Neural crest cell (in vitro differentiated cells): ENCODE data around the gene HOXA4. TPM values are rescaled to one million over a fixed set of nuclear protein-coding genes. Genes with fewer than 3 reads are reported as not detected.

Source experiments
- DNase-seq: peaks from one replicate; pipeline ENCODE4 v3.0.0; 2021; ENCODE audit warnings: low read depth, mixed read lengths, low spot score
- H3K27ac Mint-ChIP-seq: one replicate; pipeline ENCODE4 v1.8.0; 2021; ENCODE audit warnings: mild to moderate bottlenecking, mixed read lengths; ENCODE audit not compliant: unreplicated experiment
- H3K27me3 Mint-ChIP-seq: 2 replicates; pipeline ENCODE4 v1.8.0; 2021; ENCODE audit warnings: low read depth, mild to moderate bottlenecking, mixed read lengths
- H3K36me3 Mint-ChIP-seq: 2 replicates; pipeline ENCODE4 v1.8.0; 2021; ENCODE audit warnings: low read depth, mild to moderate bottlenecking, mixed read lengths
- H3K4me1 Mint-ChIP-seq: 2 replicates; pipeline ENCODE4 v1.8.0; 2021; ENCODE audit warnings: mixed read lengths
- H3K4me3 Mint-ChIP-seq: one replicate; pipeline ENCODE4 v1.8.0; 2021; ENCODE audit warnings: mild to moderate bottlenecking, mixed read lengths
- H3K9me3 Mint-ChIP-seq: 2 replicates; pipeline ENCODE4 v1.8.0; 2021; ENCODE audit warnings: mixed read lengths
- CTCF ChIP-seq: fragments of 200-600 bp; sonication (generic); conservative IDR thresholded peaks from 2 replicates; pipeline ENCODE4 v1.5.0; 2021; ENCODE audit warnings: antibody characterized with exemption, mild to moderate bottlenecking
- total RNA-seq: library from RNA; stranded (reverse); gene quantifications from 2 replicates; pipeline ENCODE4 v1.2.1, GENCODE V29; 2021

Gene HOXA4
- total RNA-seq, 1 donor from 2014 or later = 0.68 TPM

- Mint-ChIP-seq H3K36me3 (peaks cover 9% of the 10 kb centered on the region), H3K27ac (no peak overlapping the region), H3K4me1 (peaks cover 44% of the 10 kb centered on the region), H3K9me3 (no peaks in the 10 kb centered on the region), H3K4me3 (peak overlapping the region; percentile 89), H3K27me3 (peaks cover 96% of the 10 kb centered on the region)
- no peak for TF ChIP-seq CTCF
- no peak for DNase-seq
These were observed 17.3 kb downstream of the HOXA4 start for GRCh38 chr7:27112955-27113949.

GRCh38 chr7:27112361-27112760, 18.2 kb downstream of the HOXA4 start:
- no peak for DNase-seq
- H3K27me3 Mint-ChIP-seq = peaks cover 96% of the 10 kb centered on the region
- H3K4me3 Mint-ChIP-seq = peak overlapping the region; percentile 86
- TF ChIP-seq CTCF = no peak
- H3K36me3 Mint-ChIP-seq = peaks cover 9% of the 10 kb centered on the region
- no peak overlapping the region for H3K27ac Mint-ChIP-seq
- peaks cover 49% of the 10 kb centered on the region for H3K4me1 Mint-ChIP-seq
- H3K9me3 Mint-ChIP-seq = no peaks in the 10 kb centered on the region

- peaks cover 94% of the 10 kb centered on the region for H3K27me3 Mint-ChIP-seq
- peaks cover 9% of the 10 kb centered on the region for H3K36me3 Mint-ChIP-seq
These were observed 18.7 kb downstream of the HOXA4 start for GRCh38 chr7:27111751-27112277.

GRCh38 chr7:27111042-27111750, 19.4 kb downstream of the HOXA4 start:
- TF ChIP-seq CTCF = no peak
- Mint-ChIP-seq H3K4me3 (peak overlapping the region; percentile 86), H3K36me3 (peaks cover 9% of the 10 kb centered on the region), H3K9me3 (no peaks in the 10 kb centered on the region), H3K27me3 (peaks cover 93% of the 10 kb centered on the region), H3K4me1 (peaks cover 58% of the 10 kb centered on the region), H3K27ac (no peak overlapping the region)
- DNase-seq = no peak

More at GRCh38 chr7:27111751-27112277, 18.7 kb downstream of the HOXA4 start:
- no peaks in the 10 kb centered on the region for H3K9me3 Mint-ChIP-seq
- H3K27ac Mint-ChIP-seq = no peak overlapping the region
- peaks cover 55% of the 10 kb centered on the region for H3K4me1 Mint-ChIP-seq
- no peak for DNase-seq
- TF ChIP-seq CTCF = no peak
- peak overlapping the region; percentile 86 for H3K4me3 Mint-ChIP-seq

- no peak overlapping the region for H3K27ac Mint-ChIP-seq
- peaks cover 9% of the 10 kb centered on the region for H3K36me3 Mint-ChIP-seq
- peak overlapping the region; percentile 99 for H3K4me3 Mint-ChIP-seq
- H3K27me3 Mint-ChIP-seq = peaks cover 93% of the 10 kb centered on the region
- TF ChIP-seq CTCF = no peak
- no peaks in the 10 kb centered on the region for H3K9me3 Mint-ChIP-seq
- H3K4me1 Mint-ChIP-seq = peaks cover 66% of the 10 kb centered on the region
- no peak for DNase-seq
These were observed 20.1 kb downstream of the HOXA4 start for GRCh38 chr7:27110186-27111031.
